ENCODE results near the gene THSD7A.

DNA sequence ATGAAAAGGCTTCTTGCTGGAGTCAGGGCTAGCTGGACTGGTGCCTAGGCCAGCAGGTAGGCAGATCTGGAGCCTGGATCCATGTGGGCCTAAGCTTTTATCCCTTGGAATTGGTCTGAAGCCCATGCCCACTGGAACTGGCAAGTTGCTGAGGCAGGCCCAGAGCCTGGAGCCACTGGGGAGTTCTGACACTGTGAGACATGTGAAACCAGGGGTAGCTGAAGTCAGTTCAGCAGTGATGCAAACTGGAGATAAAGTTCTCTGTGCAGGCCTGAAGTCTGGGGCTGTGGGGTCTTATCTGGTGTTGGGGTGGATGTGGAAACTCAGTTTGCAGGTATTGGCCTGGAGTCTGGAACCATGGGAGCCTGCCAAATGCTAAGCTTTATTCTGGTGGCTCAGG, 9.7 kb upstream of the THSD7A start:
- TF ChIP-seq, protein P1, sequence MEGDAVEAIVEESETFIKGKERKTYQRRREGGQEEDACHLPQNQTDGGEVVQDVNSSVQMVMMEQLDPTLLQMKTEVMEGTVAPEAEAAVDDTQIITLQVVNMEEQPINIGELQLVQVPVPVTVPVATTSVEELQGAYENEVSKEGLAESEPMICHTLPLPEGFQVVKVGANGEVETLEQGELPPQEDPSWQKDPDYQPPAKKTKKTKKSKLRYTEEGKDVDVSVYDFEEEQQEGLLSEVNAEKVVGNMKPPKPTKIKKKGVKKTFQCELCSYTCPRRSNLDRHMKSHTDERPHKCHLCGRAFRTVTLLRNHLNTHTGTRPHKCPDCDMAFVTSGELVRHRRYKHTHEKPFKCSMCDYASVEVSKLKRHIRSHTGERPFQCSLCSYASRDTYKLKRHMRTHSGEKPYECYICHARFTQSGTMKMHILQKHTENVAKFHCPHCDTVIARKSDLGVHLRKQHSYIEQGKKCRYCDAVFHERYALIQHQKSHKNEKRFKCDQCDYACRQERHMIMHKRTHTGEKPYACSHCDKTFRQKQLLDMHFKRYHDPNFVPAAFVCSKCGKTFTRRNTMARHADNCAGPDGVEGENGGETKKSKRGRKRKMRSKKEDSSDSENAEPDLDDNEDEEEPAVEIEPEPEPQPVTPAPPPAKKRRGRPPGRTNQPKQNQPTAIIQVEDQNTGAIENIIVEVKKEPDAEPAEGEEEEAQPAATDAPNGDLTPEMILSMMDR (conservative IDR thresholded peaks at IDR 0.05) = no peak
- TF ChIP-seq ZFX (IDR thresholded peaks at IDR 0.05) = no peak

Measured in C4-2B (cell line).